GM23338 (cell line): ENCODE data around the gene APOBEC2. TPM values are rescaled to one million over a fixed set of nuclear protein-coding genes. Genes with fewer than 3 reads are reported as not detected.

ENCODE experiments used
- ATAC-seq: fragments of 200-7000 bp; cut with Tn5 transposase; 3 replicates; pipeline ENCODE4 v1.9.1; 2020
- DNase-seq: peaks from one replicate; pipeline ENCODE4 v3.0.0-alpha.2; 2015; ENCODE audit warnings: low spot score
- H2AFZ ChIP-seq: fragments of 200-600 bp; sonication (generic); 2 replicates; pipeline ENCODE4 v1.8.0; 2016; ENCODE audit warnings: antibody characterized with exemption, mild to moderate bottlenecking, moderate library complexity
- H3F3A ChIP-seq: fragments of 200-600 bp; sonication (generic); replicated peaks from 2 replicates; pipeline ENCODE4 v1.8.0; 2017; ENCODE audit warnings: antibody characterized with exemption, mixed run types, low read depth
- H3K27ac ChIP-seq: fragments of 200-600 bp; sonication (generic); 2 replicates; pipeline ENCODE4 v1.6.1; 2016; ENCODE audit warnings: low read depth
- H3K27me3 ChIP-seq: fragments of 200-600 bp; sonication (generic); 2 replicates; pipeline ENCODE4 v1.8.0; 2016; ENCODE audit warnings: mild to moderate bottlenecking, mixed run types, moderate library complexity; ENCODE audit not compliant: insufficient read depth
- H3K36me3 ChIP-seq: fragments of 200-600 bp; sonication (generic); 2 replicates; pipeline ENCODE4 v1.8.0; 2016; ENCODE audit warnings: mild to moderate bottlenecking; ENCODE audit not compliant: insufficient read depth
- H3K4me1 ChIP-seq: fragments of 200-600 bp; sonication (generic); 2 replicates; pipeline ENCODE4 v1.8.0; 2016; ENCODE audit warnings: mild to moderate bottlenecking, moderate library complexity; ENCODE audit not compliant: insufficient read depth
- H3K4me2 ChIP-seq: fragments of 200-600 bp; sonication (generic); 2 replicates; pipeline ENCODE4 v1.7.1; 2017; ENCODE audit warnings: mixed run types
- H3K4me3 ChIP-seq: fragments of 200-600 bp; sonication (generic); 2 replicates; pipeline ENCODE4 v1.6.1; 2016; ENCODE audit warnings: mixed run types
- H3K79me2 ChIP-seq: fragments of 200-600 bp; sonication (generic); replicated peaks from 2 replicates; pipeline ENCODE4 v1.8.0; 2017; ENCODE audit warnings: mild to moderate bottlenecking; ENCODE audit not compliant: insufficient read depth
- H3K9me2 ChIP-seq: fragments of 200-600 bp; sonication (generic); 2 replicates; pipeline ENCODE4 v1.8.0; 2017; ENCODE audit not compliant: insufficient read depth
- H4K20me1 ChIP-seq: fragments of 200-600 bp; sonication (generic); replicated peaks from 2 replicates; pipeline ENCODE4 v1.8.0; 2017; ENCODE audit warnings: mild to moderate bottlenecking; ENCODE audit not compliant: insufficient read depth
- H3K27ac Mint-ChIP-seq: 2 replicates; pipeline ENCODE4 v1.8.0; 2020; ENCODE audit warnings: inconsistent platforms, mild to moderate bottlenecking, moderate library complexity, mixed read lengths
- H3K27me3 Mint-ChIP-seq: 3 replicates; pipeline ENCODE4 v1.8.0; 2022; ENCODE audit warnings: low read depth, mild to moderate bottlenecking, moderate library complexity, mixed read lengths, inconsistent platforms; ENCODE audit not compliant: insufficient read depth, poor library complexity
- H3K36me3 Mint-ChIP-seq: 3 replicates; pipeline ENCODE4 v1.8.0; 2021; ENCODE audit warnings: low read depth, mild to moderate bottlenecking, inconsistent platforms, moderate library complexity, mixed read lengths
- H3K4me1 Mint-ChIP-seq: 3 replicates; pipeline ENCODE4 v1.8.0; 2020; ENCODE audit warnings: mild to moderate bottlenecking, inconsistent platforms, mixed read lengths
- H3K4me3 Mint-ChIP-seq: 3 replicates; pipeline ENCODE4 v1.8.0; 2021; ENCODE audit warnings: moderate library complexity, mild to moderate bottlenecking, inconsistent platforms, mixed read lengths
- H3K9me3 Mint-ChIP-seq: 3 replicates; pipeline ENCODE4 v1.8.0; 2020; ENCODE audit warnings: moderate library complexity, mild to moderate bottlenecking, inconsistent platforms, mixed read lengths
- CREB1 ChIP-seq: fragments of 250-450 bp; sonication (Bioruptor Pico); IDR thresholded peaks from 2 replicates; pipeline ENCODE4 v1.5.0; 2020; ENCODE audit warnings: low read depth, mild to moderate bottlenecking, moderate library complexity
- CTCF ChIP-seq, 2 experiments: fragments of 200-600 bp in 1 of 2; sonication (generic) in 1 of 2; conservative IDR thresholded peaks; 2 replicates each; pipeline versions ENCODE4 v1.5.1 to v1.6.1; 2016 to 2017; ENCODE audit warnings: antibody characterized with exemption in 2 of 2, low read depth in 2 of 2, mild to moderate bottlenecking in 2 of 2, moderate library complexity in 1 of 2
- ETS1 ChIP-seq: IDR thresholded peaks from 2 replicates; pipeline ENCODE4 v1.6.1; 2016; ENCODE audit warnings: antibody characterized with exemption
- EZH2 ChIP-seq: fragments of 200-600 bp; sonication (generic); IDR thresholded peaks from one replicate; pipeline ENCODE4 v1.8.0; 2017; ENCODE audit warnings: antibody characterized with exemption, mild to moderate bottlenecking, low read depth; ENCODE audit not compliant: unreplicated experiment
- EZH2phosphoT487 ChIP-seq: fragments of 200-600 bp; sonication (generic); IDR thresholded peaks from one replicate; pipeline ENCODE4 v1.8.1; 2018; ENCODE audit warnings: antibody characterized with exemption; ENCODE audit not compliant: unreplicated experiment
- JUNB ChIP-seq: IDR thresholded peaks from one replicate; pipeline ENCODE4 v1.6.1; 2016; ENCODE audit warnings: antibody characterized with exemption; ENCODE audit not compliant: unreplicated experiment
- NANOG ChIP-seq: IDR thresholded peaks from 2 replicates; pipeline ENCODE4 v1.6.1; 2016; ENCODE audit warnings: antibody characterized with exemption, borderline replicate concordance
- REST ChIP-seq: IDR thresholded peaks from one replicate; pipeline ENCODE4 v1.6.1; 2018; ENCODE audit warnings: antibody characterized with exemption; ENCODE audit not compliant: unreplicated experiment
- STAT1 ChIP-seq: IDR thresholded peaks from one replicate; pipeline ENCODE4 v1.6.1; 2016; ENCODE audit warnings: antibody characterized with exemption; ENCODE audit not compliant: unreplicated experiment
- ZNF331 ChIP-seq: fragments of 250-450 bp; sonication (Bioruptor Pico); IDR thresholded peaks from 2 replicates; pipeline ENCODE4 v1.5.0; 2020; ENCODE audit warnings: low read depth, mild to moderate bottlenecking, moderate library complexity
- ZNF462 ChIP-seq: fragments of 250-450 bp; sonication (Bioruptor Pico); IDR thresholded peaks from 2 replicates; pipeline ENCODE4 v1.5.0; 2020; ENCODE audit warnings: mild to moderate bottlenecking, moderate library complexity
- polyA plus RNA-seq: library from polyadenylated mRNA; unstranded; fragments of >200 nt; fragmentation: Nextera tagmentation; extraction: Ambion mirVana; gene quantifications from 2 replicates; pipeline ENCODE4 v1.2.1, GENCODE V29; 2016
- total RNA-seq: library from RNA; depleted of rRNA; stranded (reverse); fragments of >200 nt; shearing (Covaris generic); gene quantifications from 2 replicates; pipeline ENCODE4 v1.2.3, GENCODE V29; 2014

APOBEC2 gene
- total and polyA plus RNA-seq, 2 experiments from 2014 or later, result 2.4 TPM; not detected in 1

- no peak for DNase-seq
- no peaks in the 10 kb centered on the region for H3K9me3 Mint-ChIP-seq
- peaks cover 2% of the 10 kb centered on the region for H3K27me3 Mint-ChIP-seq
- Histone ChIP-seq H3K27me3 (no peaks in the 10 kb centered on the region), H3K36me3 (no peaks in the 10 kb centered on the region), H3K9me2 (no peaks in the 10 kb centered on the region), H3K4me2 (no peak overlapping the region), H3K4me3 (no peak overlapping the region), H4K20me1 (no peaks in the 10 kb centered on the region), H3K79me2 (no peaks in the 10 kb centered on the region), H3K4me1 (peaks cover 12% of the 10 kb centered on the region), H3K27ac (no peak overlapping the region), H2AFZ (no peak overlapping the region), H3F3A (no peaks in the 10 kb centered on the region)
- TF ChIP-seq REST (no peak), EZH2 (no peak), CREB1 (CRISPR knock-in tag) (no peak), ETS1 (no peak), JUNB (no peak), ZNF331 (no peak), CTCF (conservative IDR thresholded peaks at IDR 0.05; ENCODE audit: low read depth in 2 of 2) (no peak), ZNF462 (CRISPR knock-in tag) (no peak), STAT1 (no peak), EZH2phosphoT487 (no peak), NANOG (no peak)
- no peaks in the 10 kb centered on the region for H3K36me3 Mint-ChIP-seq
- H3K4me3 Mint-ChIP-seq, result no peak overlapping the region
- no peak overlapping the region for H3K27ac Mint-ChIP-seq
- H3K4me1 Mint-ChIP-seq, result peaks cover 19% of the 10 kb centered on the region
- ATAC-seq, result peak; percentile 39; the same call in 2 of the 3 replicates
Observed at GRCh38 chr6:41049521-41049920, 3.5 kb upstream of the APOBEC2 start.
